Measurements from ENCODE around the gene NAT8.
"Not testable (repeated sequence)": the region's sequence is repeated elsewhere in the genome, so short reads cannot be mapped to it uniquely, and the experiment has no call there.

DNA sequence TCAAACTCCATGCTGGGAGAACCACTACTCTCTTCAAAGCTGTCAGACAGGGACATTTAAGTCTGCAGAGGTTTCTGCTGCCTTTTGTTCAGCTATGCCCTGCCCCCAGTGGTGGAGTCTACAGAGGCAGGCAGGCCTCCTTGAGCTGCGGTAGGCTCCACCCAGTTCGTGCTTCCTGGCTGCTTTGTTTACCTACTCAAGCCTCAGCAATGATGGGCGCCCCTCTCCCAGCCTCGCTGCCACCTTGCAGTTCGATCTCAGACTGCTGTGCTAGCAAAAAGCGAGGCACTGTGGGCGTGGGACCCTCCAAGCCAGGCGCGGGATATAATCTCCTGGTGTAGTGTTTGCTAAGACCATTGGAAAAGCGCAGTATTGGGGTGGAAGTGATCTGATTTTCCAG is 5.5 kb upstream of the NAT8 start:
- TF ChIP-seq, protein P1, sequence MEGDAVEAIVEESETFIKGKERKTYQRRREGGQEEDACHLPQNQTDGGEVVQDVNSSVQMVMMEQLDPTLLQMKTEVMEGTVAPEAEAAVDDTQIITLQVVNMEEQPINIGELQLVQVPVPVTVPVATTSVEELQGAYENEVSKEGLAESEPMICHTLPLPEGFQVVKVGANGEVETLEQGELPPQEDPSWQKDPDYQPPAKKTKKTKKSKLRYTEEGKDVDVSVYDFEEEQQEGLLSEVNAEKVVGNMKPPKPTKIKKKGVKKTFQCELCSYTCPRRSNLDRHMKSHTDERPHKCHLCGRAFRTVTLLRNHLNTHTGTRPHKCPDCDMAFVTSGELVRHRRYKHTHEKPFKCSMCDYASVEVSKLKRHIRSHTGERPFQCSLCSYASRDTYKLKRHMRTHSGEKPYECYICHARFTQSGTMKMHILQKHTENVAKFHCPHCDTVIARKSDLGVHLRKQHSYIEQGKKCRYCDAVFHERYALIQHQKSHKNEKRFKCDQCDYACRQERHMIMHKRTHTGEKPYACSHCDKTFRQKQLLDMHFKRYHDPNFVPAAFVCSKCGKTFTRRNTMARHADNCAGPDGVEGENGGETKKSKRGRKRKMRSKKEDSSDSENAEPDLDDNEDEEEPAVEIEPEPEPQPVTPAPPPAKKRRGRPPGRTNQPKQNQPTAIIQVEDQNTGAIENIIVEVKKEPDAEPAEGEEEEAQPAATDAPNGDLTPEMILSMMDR (IDR thresholded peaks at IDR 0.05) = not testable (repeated sequence)
- not testable (repeated sequence) for TF ChIP-seq POLR2A (IDR thresholded peaks at IDR 0.05)
